NCI-H2227 (cell line): ENCODE results near the gene IRF2.
"Not testable (repeated sequence)": the region's sequence is repeated elsewhere in the genome, so short reads cannot be mapped to it uniquely, and the experiment has no call there.

Experiments
- DNase-seq: peaks from one replicate; lab custom pipeline; 2025; ENCODE audit not compliant: unreplicated experiment; lab: John Stamatoyannopoulos, UW

IRF2 gene

GRCh38 chr4:184348311-184349233 lies 125.8 kb downstream of the IRF2 start:
- DNase-seq: no peak

GRCh38 chr4:184347251-184348239 lies 126.8 kb downstream of the IRF2 start:
- DNase-seq: peak; percentile 42

DNA sequence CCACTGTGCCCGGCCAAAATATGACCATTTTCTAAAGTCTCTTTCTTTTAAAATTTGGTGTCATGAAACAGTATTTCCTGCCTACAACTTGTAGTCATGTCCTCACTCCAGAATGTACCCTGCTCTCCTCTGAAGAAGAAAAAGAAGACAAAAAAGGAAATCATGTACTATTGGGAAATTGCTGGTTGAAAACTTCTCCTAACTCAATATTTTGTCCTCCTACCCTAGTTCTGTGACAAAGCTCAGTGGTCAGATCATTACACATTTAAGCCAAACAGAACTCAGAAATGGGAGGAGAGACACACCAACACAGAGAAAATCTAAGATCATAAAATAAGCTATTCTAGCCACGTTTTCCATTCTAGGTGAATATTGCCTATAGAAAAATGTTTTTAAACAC lies 127.7 kb downstream of the IRF2 start:
- no peak for DNase-seq

DNA sequence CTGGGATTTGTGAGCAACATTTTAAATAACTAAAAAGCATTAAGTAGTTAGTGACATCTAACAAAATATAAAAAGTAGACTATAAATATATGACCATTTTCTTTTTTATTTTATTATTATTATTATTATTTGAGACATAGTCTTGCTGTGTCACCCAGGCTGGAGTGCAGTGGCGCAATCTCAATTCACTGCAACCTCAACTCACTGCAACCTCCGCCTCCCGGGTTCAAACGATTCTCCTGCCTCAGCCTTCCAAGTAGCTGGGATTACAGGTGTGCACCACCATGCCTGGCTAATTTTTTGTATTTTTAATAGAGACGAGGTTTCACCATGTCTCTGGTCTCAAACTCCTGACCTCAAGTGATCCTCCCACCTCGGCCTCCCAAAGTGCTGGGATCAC lies 128.1 kb downstream of the IRF2 start:
- DNase-seq: not testable (repeated sequence)

DNA sequence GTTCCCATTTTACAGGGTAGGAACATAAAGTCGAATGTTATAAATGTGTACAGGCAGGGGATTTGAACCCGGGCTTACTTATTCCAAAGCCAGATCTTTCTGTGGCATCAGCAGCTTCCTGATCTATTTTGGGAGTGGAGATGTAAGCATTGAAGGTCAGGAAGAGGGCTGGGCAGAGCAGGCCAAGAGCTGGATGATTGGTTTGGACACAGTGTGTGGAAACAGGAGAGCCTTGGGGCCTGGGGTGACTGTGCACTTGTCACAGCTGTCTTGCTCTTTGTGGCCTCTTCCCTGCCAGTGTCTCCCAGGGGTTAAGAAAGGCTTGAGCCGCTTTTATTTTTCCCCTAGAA lies 128.8 kb downstream of the IRF2 start:
- DNase-seq: no peak

DNA sequence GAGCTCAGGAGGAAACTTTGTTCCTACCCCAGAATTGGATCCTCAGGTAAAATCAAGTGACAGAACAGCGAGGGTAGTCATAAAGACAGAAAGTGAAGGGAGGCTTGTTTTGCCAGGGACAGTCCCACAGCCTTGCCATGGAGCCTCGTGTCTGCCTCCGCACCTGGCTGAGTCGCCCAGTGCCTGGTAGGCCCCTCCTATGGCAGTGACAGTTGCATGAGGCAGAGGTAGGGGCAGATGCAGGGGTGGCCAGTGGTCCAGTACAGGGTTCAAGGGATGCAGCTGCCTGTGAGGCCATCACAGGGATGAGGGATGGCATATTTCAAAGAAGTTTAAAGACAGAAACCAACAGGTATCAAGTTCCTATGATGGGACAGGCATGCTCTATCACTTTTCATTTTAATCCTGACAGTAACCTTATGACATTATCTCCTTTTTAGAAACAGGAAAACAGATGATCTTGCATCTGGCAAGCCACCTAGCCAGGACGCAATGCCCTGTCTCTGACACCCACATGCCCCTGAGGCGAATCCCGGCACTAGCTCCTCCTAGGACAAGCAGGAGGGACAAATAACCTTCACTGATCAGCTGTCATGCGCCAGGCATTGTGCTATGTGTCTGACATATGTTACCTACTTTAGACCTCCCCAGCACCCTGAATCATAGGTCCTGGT lies 129.3 kb downstream of the IRF2 start:
- no peak for DNase-seq

DNA sequence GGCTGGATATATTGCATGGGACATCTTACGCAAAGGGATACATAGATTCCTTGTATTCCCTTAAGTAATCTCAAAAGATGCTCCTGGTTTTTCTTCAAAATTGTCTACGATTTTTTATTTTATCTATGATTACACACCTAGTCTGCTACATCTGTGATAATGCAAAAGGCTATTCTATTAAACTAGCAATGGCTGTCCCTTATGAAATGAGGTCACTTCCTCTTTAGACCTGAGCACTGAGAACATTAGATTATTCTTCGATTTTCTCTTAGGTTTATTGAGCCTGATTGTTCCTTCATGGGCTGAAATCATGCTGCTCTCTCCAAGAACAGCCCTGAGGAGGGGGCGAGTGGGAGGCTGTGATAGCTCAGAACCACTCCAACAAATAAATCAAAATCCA lies 129.9 kb downstream of the IRF2 start:
- no peak for DNase-seq

- peak; percentile 76 for DNase-seq
These were observed 130.7 kb downstream of the IRF2 start for GRCh38 chr4:184343502-184344177.

- DNase-seq: not testable (repeated sequence)
These were observed 131.5 kb downstream of the IRF2 start for GRCh38 chr4:184342857-184343237.

DNA sequence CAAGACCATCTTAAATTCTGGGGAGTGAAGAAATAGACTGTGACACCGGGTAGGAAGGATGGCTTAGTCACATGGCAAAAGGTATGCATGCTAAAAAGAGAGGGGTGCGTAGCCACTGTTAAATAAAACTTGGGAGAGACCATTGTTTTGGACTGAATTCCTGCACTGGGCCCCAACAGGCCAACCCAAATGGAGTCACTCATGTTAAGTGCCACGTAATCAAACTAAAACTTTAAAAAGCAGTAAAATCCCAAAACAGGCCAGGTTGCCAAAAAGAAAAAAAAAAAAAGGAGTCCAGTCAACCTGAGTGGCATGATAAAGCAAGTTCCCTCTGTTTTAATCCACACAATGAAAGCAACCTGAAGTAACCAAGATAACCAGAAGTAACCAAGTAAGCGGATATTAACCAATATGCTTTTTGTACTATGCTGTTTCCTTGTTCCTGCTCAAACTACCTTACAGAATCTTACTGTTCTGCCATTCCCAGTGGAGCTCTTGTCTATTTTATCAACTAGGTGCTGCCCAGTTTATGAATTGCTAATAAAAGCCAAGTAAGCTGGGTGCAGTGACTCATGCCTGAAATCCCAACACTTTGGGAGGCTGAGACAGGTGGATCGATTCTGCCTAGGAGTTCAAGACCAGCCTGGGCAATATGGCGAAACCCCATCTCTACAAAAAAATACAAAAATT lies 132.0 kb downstream of the IRF2 start:
- DNase-seq: no peak

DNA sequence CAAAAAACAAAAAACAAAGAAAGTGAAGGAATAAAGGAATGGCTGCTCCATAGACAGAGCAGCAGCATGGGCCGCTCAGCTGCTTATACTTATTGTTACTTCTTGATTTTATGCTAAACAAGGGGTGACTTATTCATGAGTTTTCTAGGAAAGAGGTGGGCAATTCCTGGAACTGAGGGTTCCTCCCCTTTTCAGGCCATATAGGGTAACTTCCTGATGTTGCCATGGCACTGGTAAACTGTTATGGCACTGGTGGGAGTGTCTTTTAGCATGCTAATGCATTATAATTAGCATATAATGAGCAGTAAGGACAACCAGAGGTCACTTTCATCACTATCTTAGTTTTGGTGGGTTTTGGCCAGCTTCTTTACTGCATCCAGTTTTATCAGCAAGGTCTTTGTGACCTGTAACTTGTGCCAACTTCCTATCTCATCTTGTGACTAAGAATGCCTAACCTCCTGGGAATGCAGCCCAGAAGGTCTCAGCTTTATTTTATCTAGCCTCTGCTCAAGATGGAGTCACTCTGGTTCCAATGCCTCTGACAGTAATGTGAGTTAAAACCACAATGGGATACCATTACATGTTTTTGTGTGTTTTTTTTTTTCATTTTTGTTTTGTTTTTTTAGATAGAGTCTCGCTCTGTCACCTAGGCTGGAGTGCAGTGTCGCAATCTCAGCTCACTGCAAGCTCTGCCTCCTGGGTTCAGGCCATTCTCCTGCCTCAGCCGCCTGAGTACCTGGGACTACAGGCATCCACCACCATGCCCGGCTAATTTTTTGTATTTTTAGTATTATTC lies 134.8 kb downstream of the IRF2 start:
- not testable (repeated sequence) for DNase-seq

GRCh38 chr4:184337907-184338306 lies 136.4 kb downstream of the IRF2 start:
- no peak for DNase-seq
